IMR-90 (cell line): ENCODE results near the gene ATXN10. TPM values are rescaled to one million over a fixed set of nuclear protein-coding genes. Genes with fewer than 3 reads are reported as not detected.

ENCODE experiments used
- ATAC-seq: fragments of 200-7000 bp; cut with Tn5 transposase; 2 replicates; pipeline ENCODE4 v1.9.1; 2020; ENCODE audit warnings: low read depth, mild to moderate bottlenecking, moderate library complexity
- BruUV-seq: library from RNA; stranded (reverse); fragments of 400-500 nt; replicated peaks from 2 replicates; lab custom pipeline; 2021; lab: Mats Ljungman, UMichigan
- CTCF ChIA-PET: fragments of 300-600 bp; formaldehyde crosslinking; extraction: SDS; loops from one replicate; lab custom pipeline; 2021; ENCODE audit warnings: antibody characterized with exemption; lab: Yijun Ruan, JAX
- POLR2A ChIA-PET: fragments of 300-600 bp; sonication (Branson Sonifier 250); formaldehyde crosslinking; loops from one replicate; lab custom pipeline; 2022; ENCODE audit warnings: antibody characterized with exemption; ENCODE audit not compliant: unreplicated experiment; lab: Charles Lee
- DNase-seq: peaks from one replicate; pipeline ENCODE4 v3.0.0; 2013
- H2AFZ ChIP-seq: replicated peaks from 2 replicates; pipeline ENCODE3; 2013; ENCODE audit warnings: low read length, mild to moderate bottlenecking; ENCODE audit not compliant: poor library complexity
- H2AK5ac ChIP-seq: 2 replicates; pipeline ENCODE4 v1.6.1; 2013; ENCODE audit warnings: low read depth, low read length, inconsistent platforms
- H2AK9ac ChIP-seq: replicated peaks from 2 replicates; pipeline ENCODE3; 2013; ENCODE audit warnings: mild to moderate bottlenecking, low read depth, low read length, moderate library complexity; ENCODE audit not compliant: poor library complexity
- H2BK120ac ChIP-seq: 2 replicates; pipeline ENCODE4 v1.6.1; 2013; ENCODE audit warnings: low read depth, low read length, inconsistent platforms
- H2BK15ac ChIP-seq: 3 replicates; pipeline ENCODE4 v1.6.1; 2013; ENCODE audit warnings: low read depth, low read length, inconsistent platforms
- H2BK20ac ChIP-seq: 2 replicates; pipeline ENCODE4 v1.6.1; 2013; ENCODE audit warnings: low read depth, mild to moderate bottlenecking, inconsistent platforms, low read length, moderate library complexity
- H2BK5ac ChIP-seq: 2 replicates; pipeline ENCODE4 v1.6.1; 2013; ENCODE audit warnings: mild to moderate bottlenecking, low read depth, low read length, inconsistent platforms; ENCODE audit not compliant: poor library complexity, severe bottlenecking
- H3K14ac ChIP-seq: replicated peaks from 2 replicates; pipeline ENCODE4 v1.6.1; 2013; ENCODE audit warnings: low read depth, low read length, inconsistent platforms
- H3K18ac ChIP-seq: 2 replicates; pipeline ENCODE4 v1.6.1; 2013; ENCODE audit warnings: low read depth, low read length, control low read depth
- H3K23ac ChIP-seq: 2 replicates; pipeline ENCODE4 v1.6.1; 2013; ENCODE audit warnings: low read depth, low read length, inconsistent platforms
- H3K27ac ChIP-seq: 2 replicates; pipeline ENCODE4 v1.5.1; 2013; ENCODE audit warnings: mild to moderate bottlenecking, control low read depth, low read length; ENCODE audit not compliant: insufficient read depth
- H3K27me3 ChIP-seq: 2 replicates; pipeline ENCODE4 v1.6.1; 2013; ENCODE audit warnings: low read length; ENCODE audit not compliant: control insufficient read depth, insufficient read depth
- H3K36me3 ChIP-seq: 2 replicates; pipeline ENCODE4 v1.6.1; 2013; ENCODE audit warnings: low read length, mixed read lengths; ENCODE audit not compliant: control insufficient read depth, insufficient read depth
- H3K4ac ChIP-seq: 2 replicates; pipeline ENCODE4 v1.6.1; 2013; ENCODE audit warnings: low read depth, low read length, inconsistent platforms
- H3K4me1 ChIP-seq: 2 replicates; pipeline ENCODE4 v1.6.1; 2013; ENCODE audit warnings: low read length, mixed read lengths; ENCODE audit not compliant: control insufficient read depth, insufficient read depth
- H3K4me2 ChIP-seq: 2 replicates; pipeline ENCODE4 v1.6.1; 2013; ENCODE audit warnings: low read depth, mild to moderate bottlenecking, control low read depth, low read length, moderate library complexity
- H3K4me3 ChIP-seq: 2 replicates; pipeline ENCODE4 v1.5.1; 2013; ENCODE audit warnings: low read depth, mild to moderate bottlenecking, control low read depth, low read length, moderate library complexity; ENCODE audit not compliant: insufficient read depth
- H3K56ac ChIP-seq: 2 replicates; pipeline ENCODE4 v1.6.1; 2013; ENCODE audit warnings: low read length, inconsistent platforms; ENCODE audit not compliant: insufficient read depth; ENCODE audit errors: extremely low read depth
- H3K79me1 ChIP-seq, 2 experiments: 2 replicates each; pipeline ENCODE4 v1.6.1; 2013; ENCODE audit warnings: low read length in 2 of 2, inconsistent platforms in 1 of 2, low read depth in 1 of 2
- H3K9ac ChIP-seq: 2 replicates; pipeline ENCODE4 v1.6.1; 2013; ENCODE audit warnings: low read depth, low read length, control low read depth
- H3K9me1 ChIP-seq: 2 replicates; pipeline ENCODE4 v1.6.1; 2013; ENCODE audit warnings: low read length, inconsistent platforms; ENCODE audit not compliant: insufficient read depth
- H3K9me3 ChIP-seq: 2 replicates; pipeline ENCODE4 v1.6.1; 2013; ENCODE audit warnings: low read length; ENCODE audit not compliant: control insufficient read depth, insufficient read depth
- H4K20me1 ChIP-seq: 2 replicates; pipeline ENCODE4 v1.6.1; 2013; ENCODE audit warnings: low read length, inconsistent platforms; ENCODE audit not compliant: insufficient read depth
- H4K5ac ChIP-seq: 2 replicates; pipeline ENCODE4 v1.6.1; 2013; ENCODE audit warnings: mild to moderate bottlenecking, low read depth, low read length, control low read depth
- H4K8ac ChIP-seq, 2 experiments: 2 replicates each; pipeline ENCODE4 v1.6.1; 2013; ENCODE audit warnings: low read depth in 2 of 2, low read length in 2 of 2, control low read depth in 1 of 2, inconsistent platforms in 1 of 2
- H4K91ac ChIP-seq: 2 replicates; pipeline ENCODE4 v1.6.1; 2013; ENCODE audit warnings: low read depth, low read length, inconsistent platforms; ENCODE audit not compliant: insufficient read depth
- BHLHE40 ChIP-seq: fragments of 150-350 bp; IDR thresholded peaks from 2 replicates; pipeline ENCODE4 v1.6.1; 2016; ENCODE audit warnings: mild to moderate bottlenecking, low read depth, low read length
- CHD1 ChIP-seq: IDR thresholded peaks from 2 replicates; pipeline ENCODE4 v1.6.1; 2012; ENCODE audit warnings: low read depth, low read length, improper control_type of control experiment
- CTCF ChIP-seq: conservative IDR thresholded peaks from 2 replicates; pipeline ENCODE4 v1.5.1; 2012; ENCODE audit warnings: mild to moderate bottlenecking, low read depth, low read length, improper control_type of control experiment
- ELK1 ChIP-seq: fragments of 150-350 bp; IDR thresholded peaks from 2 replicates; pipeline ENCODE4 v1.6.1; 2016; ENCODE audit warnings: low read depth, mild to moderate bottlenecking, low read length, moderate library complexity, borderline replicate concordance
- FOS ChIP-seq: fragments of 150-350 bp; IDR thresholded peaks from 2 replicates; pipeline ENCODE4 v1.6.1; 2016; ENCODE audit warnings: low read depth, low read length
- MAFK ChIP-seq: IDR thresholded peaks from 2 replicates; pipeline ENCODE4 v1.6.1; 2012; ENCODE audit warnings: low read depth, low read length, improper control_type of control experiment
- MAZ ChIP-seq: IDR thresholded peaks from 2 replicates; pipeline ENCODE4 v1.6.1; 2012; ENCODE audit warnings: low read depth, mild to moderate bottlenecking, low read length, improper control_type of control experiment, moderate library complexity, borderline replicate concordance
- MXI1 ChIP-seq: IDR thresholded peaks from 2 replicates; pipeline ENCODE4 v1.6.1; 2012; ENCODE audit warnings: low read depth, mild to moderate bottlenecking, low read length, moderate library complexity, borderline replicate concordance
- RAD21 ChIP-seq: IDR thresholded peaks from 2 replicates; pipeline ENCODE4 v1.6.1; 2012; ENCODE audit warnings: low read length, improper control_type of control experiment
- RCOR1 ChIP-seq: IDR thresholded peaks from 2 replicates; pipeline ENCODE4 v1.6.1; 2012; ENCODE audit warnings: mild to moderate bottlenecking, low read length, improper control_type of control experiment; ENCODE audit not compliant: insufficient replicate concordance
- RFX5 ChIP-seq: IDR thresholded peaks from 2 replicates; pipeline ENCODE4 v1.8.0; 2012; ENCODE audit warnings: low read depth, mild to moderate bottlenecking, low read length, moderate library complexity
- SMC3 ChIP-seq: fragments of 150-350 bp; IDR thresholded peaks from 2 replicates; pipeline ENCODE4 v1.6.1; 2016; ENCODE audit warnings: low read depth, mild to moderate bottlenecking, antibody characterized with exemption, low read length, moderate library complexity
- WGBS, 2 experiments: methylation state at CpG; one replicate each; pipeline versions ENCODE4 v1.1.5 to v1.1.7; 2013; ENCODE audit warnings: missing lambda C conversion rate in 2 of 2; ENCODE audit not compliant: insufficient read length in 1 of 2; ENCODE audit errors: extremely low coverage in 2 of 2; 5-methylcytosine and 5-hydroxymethylcytosine counted together
- dilution Hi-C: fragments of 300-500 bp; cut with HindIII; formaldehyde crosslinking; loops from one replicate; pipeline ENCODE4 v1.14.3; 2018; ENCODE audit warnings: low sequenced_read_pairs; ENCODE audit not compliant: unreplicated experiment
- in situ Hi-C: fragments of 300-500 bp; cut with MboI; formaldehyde crosslinking; loops from 3 replicates; pipeline ENCODE4 v1.14.3; 2019; ENCODE audit warnings: low sequenced_read_pairs, inconsistent platforms, mixed read lengths
- intact Hi-C: fragments of 100-400 bp; cut with micrococcal nuclease; formaldehyde crosslinking; loops from 2 replicates; pipeline ENCODE4 v1.10.0; 2022
- polyA plus RNA-seq, 3 experiments: library from polyadenylated mRNA; depleted of rRNA; stranded (reverse); fragments of >200 nt; gene quantifications; 2 replicates each; pipeline ENCODE4 v1.2.3, GENCODE V29; 2012; ENCODE audit warnings: low replicate concordance in 1 of 3
- total RNA-seq: library from RNA; depleted of rRNA; stranded (reverse); fragments of >200 nt; gene quantifications from 2 replicates; pipeline ENCODE4 v1.2.3, GENCODE V29; 2012
- TF ChIP-seq, protein P1 (sequence below): fragments of 150-350 bp; IDR thresholded peaks from 2 replicates; pipeline ENCODE4 v1.6.1; 2017; ENCODE audit warnings: mild to moderate bottlenecking, antibody characterized with exemption, low read length, low read depth

Gene ATXN10
- total and polyA plus RNA-seq, 2 of the 4 experiments (the other 2 are of a cell fraction), result 116 to 231 TPM

- Histone ChIP-seq H4K20me1 (no peaks in the 10 kb centered on the region; the same call in 1 of the 2 replicates), H3K4me1 (no peaks in the 10 kb centered on the region), H2AK5ac (no peak overlapping the region), H3K9me1 (no peaks in the 10 kb centered on the region), H4K8ac (no peak overlapping the region), H3K9me3 (no peaks in the 10 kb centered on the region), H3K14ac (no peak overlapping the region), H3K4me2 (no peak overlapping the region), H3K4me3 (no peak overlapping the region), H3K56ac (no peak overlapping the region), H4K5ac (no peak overlapping the region), H4K91ac (no peak overlapping the region), H2AK9ac (peak overlapping the region; percentile 9), H3K79me1 (no peaks in the 10 kb centered on the region), H2BK5ac (no peak overlapping the region), H3K36me3 (no peaks in the 10 kb centered on the region), H3K27me3 (peaks cover 68% of the 10 kb centered on the region), H2BK15ac (no peak overlapping the region), H3K9ac (no peak overlapping the region), H2AFZ (no peak overlapping the region), H3K23ac (no peak overlapping the region), H2BK20ac (no peak overlapping the region), H3K27ac (no peak overlapping the region), H2BK120ac (no peak overlapping the region), H3K18ac (no peak overlapping the region), H3K4ac (no peak overlapping the region)
- DNase-seq (no peak), ATAC-seq (no peak)
- in situ Hi-C loops (no loop called here), dilution Hi-C loops (no loop called here), intact Hi-C loops (no loop called here)
- no TSS peak for BruUV-seq
- no peak for TF ChIP-seq CHD1
- TF ChIP-seq MAZ, result no peak
- no peak for TF ChIP-seq RAD21
- TF ChIP-seq, protein P1, sequence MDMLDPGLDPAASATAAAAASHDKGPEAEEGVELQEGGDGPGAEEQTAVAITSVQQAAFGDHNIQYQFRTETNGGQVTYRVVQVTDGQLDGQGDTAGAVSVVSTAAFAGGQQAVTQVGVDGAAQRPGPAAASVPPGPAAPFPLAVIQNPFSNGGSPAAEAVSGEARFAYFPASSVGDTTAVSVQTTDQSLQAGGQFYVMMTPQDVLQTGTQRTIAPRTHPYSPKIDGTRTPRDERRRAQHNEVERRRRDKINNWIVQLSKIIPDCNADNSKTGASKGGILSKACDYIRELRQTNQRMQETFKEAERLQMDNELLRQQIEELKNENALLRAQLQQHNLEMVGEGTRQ, result no peak
- no peak for TF ChIP-seq BHLHE40
- TF ChIP-seq MXI1, result no peak
- TF ChIP-seq CTCF, result no peak
- TF ChIP-seq RFX5, result no peak
- TF ChIP-seq RCOR1, result no peak
- TF ChIP-seq FOS, result no peak
- TF ChIP-seq MAFK, result no peak
- no peak for TF ChIP-seq ELK1
- no peak for TF ChIP-seq SMC3
- ChIA-PET POLR2A (no interaction called here), CTCF (no interaction called here)
- WGBS, 2 experiments, result 54% methylated on average over 2 of the region's 8 CpGs; no CpG with 5 or more reads in 1 of the 2 experiments
These were observed 209.9 kb downstream of the ATXN10 start for GRCh38 chr22:45881524-45881875.
